Lower leg skin (tissue), 4 donors: ENCODE results near the gene PRKACG. TPM values are rescaled to one million over a fixed set of nuclear protein-coding genes. Genes with fewer than 3 reads are reported as not detected.

Source experiments
- DNase-seq, 2 donors: peaks; one replicate each; pipeline ENCODE4 v3.0.0-alpha.2; 2019; ENCODE audit warnings: low spot score in 2 of 2
- H3K4me3 ChIP-seq: fragments of 200-600 bp; sonication (generic); 2 replicates; pipeline ENCODE4 v1.5.1; 2017; ENCODE audit warnings: mild to moderate bottlenecking, low read depth; ENCODE audit not compliant: poor library complexity, severe bottlenecking
- POLR2A ChIP-seq, 2 donors: fragments of 450-650 bp; IDR thresholded peaks; one replicate each; pipeline ENCODE4 v1.6.1; 2016 to 2017; ENCODE audit warnings: antibody characterized with exemption in 2 of 2, mild to moderate bottlenecking in 1 of 2, moderate library complexity in 1 of 2
- WGBS, 2 donors: methylation state at CpG; one replicate each; pipeline ENCODE4 v1.1.5; 2018; 5-methylcytosine and 5-hydroxymethylcytosine counted together
- intact Hi-C: fragments of 100-400 bp; cut with DNase I; formaldehyde crosslinking; loops from one replicate; pipeline ENCODE4 v1.15.0; 2023; ENCODE audit warnings: low total_unique reads
- total RNA-seq, 4 donors: library from RNA; depleted of rRNA; stranded (reverse); fragments of >200 nt; gene quantifications; one replicate each; pipeline ENCODE4 v1.1.0, GENCODE V29; 2016
- TF ChIP-seq, protein P1 (sequence below), 3 donors: fragments of 450-650 bp; IDR thresholded peaks; one replicate each; pipeline ENCODE4 v1.5.1; 2016; ENCODE audit warnings: antibody characterized with exemption in 3 of 3, mild to moderate bottlenecking in 3 of 3, moderate library complexity in 2 of 3

PRKACG gene
- total RNA-seq, 4 donors from 2014 or later = not detected

DNA sequence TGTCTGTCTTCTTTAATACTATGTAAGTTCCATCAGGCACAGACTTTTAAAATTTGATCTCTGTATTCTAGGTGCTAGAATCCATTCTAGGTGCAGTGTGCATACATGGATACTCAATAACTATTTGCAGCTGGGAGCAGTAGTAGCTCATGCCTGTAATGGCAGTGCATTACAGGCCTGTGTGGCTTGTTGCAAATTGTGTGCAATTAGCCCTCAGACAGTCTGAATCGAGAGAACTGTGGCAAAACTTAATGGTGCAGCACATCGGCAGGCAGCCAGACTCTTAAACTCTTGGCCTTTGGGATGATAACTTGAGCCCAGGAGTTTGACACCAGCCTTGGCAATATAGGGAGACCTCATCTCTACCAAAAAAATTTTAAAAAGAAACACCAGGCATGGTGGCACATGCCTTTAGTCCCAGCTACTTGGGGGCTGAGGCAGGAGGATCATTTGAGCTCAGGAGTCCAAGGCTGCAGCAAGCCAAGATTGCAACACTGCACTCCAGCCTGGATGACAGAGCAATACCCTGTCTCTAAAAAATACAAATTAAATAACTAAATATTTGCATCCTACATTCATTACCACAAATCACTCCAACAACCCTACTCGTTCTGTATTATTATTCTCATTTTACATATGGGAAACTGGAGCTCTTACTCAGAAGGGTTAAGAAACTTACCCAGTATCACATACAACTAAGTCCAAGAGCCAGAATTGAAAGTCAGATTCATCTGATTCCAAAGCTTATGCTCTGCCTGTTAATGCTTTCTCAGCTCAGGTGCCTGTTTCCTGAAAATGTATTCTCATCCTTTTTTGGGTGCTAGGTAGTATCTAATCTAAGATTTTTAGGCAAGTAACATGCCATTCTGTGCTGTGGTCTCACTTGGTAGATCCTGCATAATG lies 30.1 kb downstream of the PRKACG start:
- intact Hi-C loops = no loop called here
- TF ChIP-seq POLR2A (IDR thresholded peaks at IDR 0.05) = no peak
- TF ChIP-seq, protein P1, sequence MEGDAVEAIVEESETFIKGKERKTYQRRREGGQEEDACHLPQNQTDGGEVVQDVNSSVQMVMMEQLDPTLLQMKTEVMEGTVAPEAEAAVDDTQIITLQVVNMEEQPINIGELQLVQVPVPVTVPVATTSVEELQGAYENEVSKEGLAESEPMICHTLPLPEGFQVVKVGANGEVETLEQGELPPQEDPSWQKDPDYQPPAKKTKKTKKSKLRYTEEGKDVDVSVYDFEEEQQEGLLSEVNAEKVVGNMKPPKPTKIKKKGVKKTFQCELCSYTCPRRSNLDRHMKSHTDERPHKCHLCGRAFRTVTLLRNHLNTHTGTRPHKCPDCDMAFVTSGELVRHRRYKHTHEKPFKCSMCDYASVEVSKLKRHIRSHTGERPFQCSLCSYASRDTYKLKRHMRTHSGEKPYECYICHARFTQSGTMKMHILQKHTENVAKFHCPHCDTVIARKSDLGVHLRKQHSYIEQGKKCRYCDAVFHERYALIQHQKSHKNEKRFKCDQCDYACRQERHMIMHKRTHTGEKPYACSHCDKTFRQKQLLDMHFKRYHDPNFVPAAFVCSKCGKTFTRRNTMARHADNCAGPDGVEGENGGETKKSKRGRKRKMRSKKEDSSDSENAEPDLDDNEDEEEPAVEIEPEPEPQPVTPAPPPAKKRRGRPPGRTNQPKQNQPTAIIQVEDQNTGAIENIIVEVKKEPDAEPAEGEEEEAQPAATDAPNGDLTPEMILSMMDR (IDR thresholded peaks at IDR 0.05) = no peak
- WGBS, 2 donors = 71 to 72% methylated on average over 3 of the region's 3 CpGs
- no peak for DNase-seq
- no peak overlapping the region for H3K4me3 ChIP-seq

DNA sequence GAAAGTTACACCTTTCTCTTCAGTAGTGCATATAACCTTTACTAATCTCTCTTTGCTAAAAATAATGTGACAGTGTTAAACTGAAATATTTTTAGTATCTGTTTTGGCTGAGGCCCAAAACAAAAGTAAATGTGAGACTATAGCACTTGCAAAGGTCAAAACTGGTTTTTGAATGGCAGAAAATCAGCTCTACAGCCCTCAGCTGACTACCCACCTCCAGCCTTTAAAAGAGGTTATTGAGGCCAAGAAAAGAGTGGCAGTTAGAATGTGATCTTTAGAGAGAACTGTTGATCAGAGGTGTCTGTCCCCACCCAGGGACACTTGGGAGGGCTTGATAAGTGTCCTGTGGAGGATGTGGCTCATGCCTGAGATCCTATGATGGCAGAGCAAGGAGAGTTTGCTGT lies 30.9 kb downstream of the PRKACG start:
- no peak for TF ChIP-seq POLR2A (IDR thresholded peaks at IDR 0.05)
- TF ChIP-seq, protein P1 (IDR thresholded peaks at IDR 0.05) = no peak
- DNase-seq = no peak
- no peak overlapping the region for H3K4me3 ChIP-seq
- intact Hi-C loops = no loop called here

DNA sequence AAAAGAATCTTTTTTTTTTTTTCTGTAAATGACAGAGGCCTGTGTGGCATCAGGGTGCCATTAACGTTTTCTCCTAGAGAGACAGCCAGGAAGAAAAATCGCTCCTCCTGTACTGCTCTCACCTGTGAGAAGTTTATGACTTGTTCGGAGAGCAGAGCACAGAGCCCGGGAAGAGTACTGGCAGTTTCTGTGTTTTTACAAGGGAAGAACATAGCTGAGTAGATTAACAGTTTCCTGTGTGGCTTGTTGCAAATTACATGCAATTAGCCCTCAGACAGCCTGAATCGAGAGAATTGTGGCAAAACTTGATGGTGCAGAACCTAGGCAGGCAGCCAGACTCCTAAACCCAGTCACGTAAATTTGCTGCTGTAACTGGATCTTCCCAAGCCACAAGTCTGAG lies 32.1 kb downstream of the PRKACG start:
- intact Hi-C loops = no loop called here
- 27 to 34% methylated on average over 6 of the region's 6 CpGs for WGBS, 2 donors

DNA sequence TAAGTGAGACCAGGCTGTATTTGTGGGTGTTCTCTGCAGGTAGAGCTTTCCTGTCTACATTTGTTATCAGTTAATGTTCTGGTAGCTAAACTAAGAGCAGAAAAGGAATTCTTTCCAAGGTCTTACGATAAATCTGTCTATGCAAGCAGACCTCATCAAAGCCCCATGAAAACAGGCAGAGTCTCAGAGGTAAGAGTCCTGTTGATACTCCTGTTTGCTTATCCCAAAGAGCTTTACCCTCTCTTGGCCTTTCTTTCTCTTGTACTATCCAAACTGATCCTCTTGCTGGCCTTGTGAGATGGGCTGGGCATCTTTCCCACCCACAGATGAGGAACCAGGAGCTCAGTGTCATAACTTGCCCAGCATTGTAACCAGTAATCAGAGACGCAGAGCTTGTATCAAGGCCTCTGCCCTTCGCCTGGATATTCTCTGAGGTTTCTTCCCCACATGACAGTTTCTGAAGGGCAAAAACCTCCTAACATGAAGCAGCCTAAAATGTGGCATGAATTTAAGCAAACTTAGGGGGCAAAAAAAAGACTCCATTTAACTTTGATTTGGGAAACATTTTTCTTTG lies 33.5 kb downstream of the PRKACG start:
- intact Hi-C loops = no loop called here
- DNase-seq = no peak
- no peak for TF ChIP-seq POLR2A (IDR thresholded peaks at IDR 0.05)
- TF ChIP-seq, protein P1 (IDR thresholded peaks at IDR 0.05) = no peak
- no peak overlapping the region for H3K4me3 ChIP-seq
- 69 to 79% methylated on average over 3 of the region's 3 CpGs for WGBS, 2 donors

More for the DNA sequence above, 32.1 kb downstream of the PRKACG start:
- no peak for TF ChIP-seq POLR2A (IDR thresholded peaks at IDR 0.05)
- TF ChIP-seq, protein P1 (IDR thresholded peaks at IDR 0.05) = no peak
- no peak overlapping the region for H3K4me3 ChIP-seq
- no peak for DNase-seq

DNA sequence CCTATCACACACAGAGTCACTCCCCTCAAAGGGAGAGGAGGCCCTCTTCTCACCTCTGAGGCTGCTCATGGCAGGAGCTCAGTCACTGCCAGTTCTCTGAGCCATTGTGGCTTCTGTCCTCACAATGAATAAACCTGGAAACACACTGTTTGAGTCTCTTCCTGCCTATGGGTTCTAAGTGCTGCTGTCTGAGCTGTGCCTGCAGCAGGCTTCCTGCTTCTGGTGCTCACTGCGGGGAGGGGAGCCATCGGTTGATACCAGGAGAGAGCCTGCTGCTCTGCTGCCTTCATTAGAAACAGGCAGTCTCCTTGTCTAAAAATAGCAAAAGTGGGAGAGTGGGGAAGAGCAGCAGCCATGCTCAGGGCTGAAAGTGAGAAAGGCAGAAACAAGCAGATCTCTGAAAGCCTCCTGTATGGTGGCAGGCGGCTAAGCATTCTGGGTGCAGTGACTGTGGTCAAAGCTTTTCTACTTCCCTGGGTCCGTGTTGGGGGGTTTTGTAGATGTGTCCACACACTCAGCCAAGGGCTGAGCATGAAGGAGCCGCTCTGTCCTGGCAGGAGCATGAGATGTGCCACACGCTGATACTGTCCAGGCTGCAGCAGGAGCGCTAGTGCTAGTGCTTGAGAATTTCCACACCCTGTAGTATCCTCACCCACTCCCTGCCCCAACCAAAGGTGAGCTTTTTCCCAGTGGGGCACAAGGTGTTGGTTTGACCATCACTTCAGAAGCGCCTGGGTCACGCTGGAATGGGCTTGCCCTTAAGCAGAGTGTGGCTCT lies 34.2 kb downstream of the PRKACG start:
- intact Hi-C loops = no loop called here
- TF ChIP-seq POLR2A (IDR thresholded peaks at IDR 0.05) = no peak
- TF ChIP-seq, protein P1 (IDR thresholded peaks at IDR 0.05) = no peak
- 70 to 78% methylated on average over 9 of the region's 9 CpGs for WGBS, 2 donors
- no peak for DNase-seq
- H3K4me3 ChIP-seq = no peak overlapping the region
